GM12892 (cell line): ENCODE data around the gene LILRB3.

Experiments
- POLR2A ChIP-seq: IDR thresholded peaks from 2 replicates; pipeline ENCODE4 v1.6.1; 2011; ENCODE audit warnings: low read depth, low read length, control low read depth
- POLR2AphosphoS5 ChIP-seq: IDR thresholded peaks from 2 replicates; pipeline ENCODE4 v1.6.1; 2011; ENCODE audit warnings: low read depth, low read length, control low read depth
- TAF1 ChIP-seq: IDR thresholded peaks from 2 replicates; pipeline ENCODE4 v1.6.1; 2011; ENCODE audit warnings: low read depth, mild to moderate bottlenecking, control low read depth, low read length, borderline replicate concordance

DNA sequence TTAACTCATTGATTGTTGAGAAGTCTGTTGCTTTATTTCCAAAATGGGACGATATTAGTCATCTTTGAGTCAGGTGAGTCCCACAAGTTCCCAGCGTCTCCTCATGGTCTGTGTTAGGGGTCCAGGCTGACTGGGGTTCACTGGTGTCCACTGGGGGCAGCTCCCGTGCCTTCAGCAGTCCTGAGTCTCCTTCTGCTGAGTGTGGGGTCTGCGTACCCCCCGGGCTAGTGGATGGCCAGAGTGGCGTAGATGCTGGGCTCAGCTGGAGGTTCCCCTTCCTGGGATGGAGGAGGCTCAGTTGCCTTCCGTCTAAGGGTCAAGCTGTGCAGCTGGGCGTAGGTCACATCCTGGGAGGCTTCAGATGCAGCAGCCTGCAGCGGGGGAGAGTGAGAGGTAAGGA is 5.9 kb downstream of the LILRB3 start:
- TF ChIP-seq POLR2A, result no peak
- no peak for TF ChIP-seq POLR2AphosphoS5
- TF ChIP-seq TAF1, result no peak
